HepG2 (cell line): ENCODE measurements around the gene OXLD1. TPM values are rescaled to one million over a fixed set of nuclear protein-coding genes. Genes with fewer than 3 reads are reported as not detected.

Experiments
- BHLHE40 ChIP-seq: IDR thresholded peaks from 2 replicates; pipeline ENCODE4 v1.6.1; 2011; ENCODE audit warnings: low read length, improper control_type of control experiment
- FOXK1 ChIP-seq: sonication (generic); formaldehyde crosslinking; IDR thresholded peaks from 2 replicates; pipeline ENCODE4 v1.4.0; 2020; ENCODE audit warnings: low read depth, missing genetic modification reagents, borderline replicate concordance
- HDAC2 ChIP-seq: sonication (generic); formaldehyde crosslinking; IDR thresholded peaks from 2 replicates; pipeline ENCODE4 v1.4.0; 2020; ENCODE audit warnings: missing genetic modification reagents
- KDM5B ChIP-seq: sonication (generic); formaldehyde crosslinking; IDR thresholded peaks from 2 replicates; pipeline ENCODE4 v1.4.0; 2020; ENCODE audit warnings: missing genetic modification reagents, mild to moderate bottlenecking, borderline replicate concordance
- MED13 ChIP-seq: sonication (generic); formaldehyde crosslinking; IDR thresholded peaks from 2 replicates; pipeline ENCODE4 v1.5.0; 2020; ENCODE audit warnings: missing genetic modification reagents
- RFXAP ChIP-seq: sonication (generic); formaldehyde crosslinking; IDR thresholded peaks from 2 replicates; pipeline ENCODE4 v1.4.0; 2020; ENCODE audit warnings: missing genetic modification reagents, borderline replicate concordance
- SOX13 ChIP-seq, 3 experiments: fragments of 450-650 bp in 1 of 3; sonication (generic) in 1 of 3; formaldehyde crosslinking in 1 of 3; IDR thresholded peaks in 2 of 3; conservative IDR thresholded peaks in 1 of 3; 2 replicates each; pipeline versions ENCODE4 v1.5.0 to v1.6.1; 2016 to 2020; ENCODE audit warnings: antibody characterized with exemption in 1 of 3, mild to moderate bottlenecking in 1 of 3, missing compliant biosample characterization in 1 of 3, missing genetic modification reagents in 1 of 3, moderate library complexity in 1 of 3
- STAT5B ChIP-seq: sonication (generic); formaldehyde crosslinking; IDR thresholded peaks from 2 replicates; pipeline ENCODE4 v1.4.0; 2020; ENCODE audit warnings: missing genetic modification reagents
- YEATS4 ChIP-seq: sonication (generic); formaldehyde crosslinking; IDR thresholded peaks from 2 replicates; pipeline ENCODE4 v1.4.0; 2020; ENCODE audit warnings: missing genetic modification reagents, borderline replicate concordance
- ZIK1 ChIP-seq: sonication (generic); formaldehyde crosslinking; IDR thresholded peaks from 2 replicates; pipeline ENCODE4 v1.5.0; 2020; ENCODE audit warnings: mild to moderate bottlenecking, low read depth, missing genetic modification reagents, borderline replicate concordance
- ZNF121 ChIP-seq: sonication (generic); formaldehyde crosslinking; IDR thresholded peaks from 2 replicates; pipeline ENCODE4 v1.5.0; 2020; ENCODE audit warnings: mild to moderate bottlenecking, missing genetic modification reagents
- ZNF788 ChIP-seq: sonication (generic); formaldehyde crosslinking; IDR thresholded peaks from 2 replicates; pipeline ENCODE4 v1.5.0; 2020; ENCODE audit warnings: mild to moderate bottlenecking, missing genetic modification reagents, borderline replicate concordance
- ZSCAN30 ChIP-seq: sonication (generic); formaldehyde crosslinking; IDR thresholded peaks from 2 replicates; pipeline ENCODE4 v1.5.0; 2020; ENCODE audit warnings: mild to moderate bottlenecking, missing genetic modification reagents
- polyA plus RNA-seq, 8 experiments: library from polyadenylated mRNA; depleted of rRNA in 3 of 8; stranded (reverse) in 7 of 8; unstranded in 1 of 8; fragments of >200 nt; fragmentation: Illumina TruSeq in 4 of 8; extraction: Trizol in 4 of 8; gene quantifications; 2 replicates each; pipeline versions ENCODE4 v1.2.1 to v1.2.3, GENCODE V29; 2011 to 2016; ENCODE audit warnings: low read depth in 4 of 8, missing spikeins in 1 of 8, mixed read lengths in 1 of 8; ENCODE audit not compliant: insufficient read depth in 1 of 8
- total RNA-seq, 5 experiments: library from RNA; depleted of rRNA; stranded (reverse); fragments of >200 nt; fragmentation: Illumina TruSeq; extraction: Trizol; gene quantifications; 2 replicates each; pipeline ENCODE4 v1.2.3, GENCODE V29; 2016; ENCODE audit warnings: low read depth in 1 of 5
- TF ChIP-seq, protein P1 (sequence below): IDR thresholded peaks from 2 replicates; pipeline ENCODE4 v1.6.1; 2016
- TF ChIP-seq, protein P2 (sequence below): sonication (generic); formaldehyde crosslinking; IDR thresholded peaks from 2 replicates; pipeline ENCODE4 v1.5.1; 2020; ENCODE audit warnings: missing genetic modification reagents, mild to moderate bottlenecking, borderline replicate concordance

The OXLD1 gene
- total and polyA plus RNA-seq, 2 of the 13 experiments (the other 11 are each of a cell fraction or from before 2014, with no cell fraction given) = 27.1 to 37.5 TPM

DNA sequence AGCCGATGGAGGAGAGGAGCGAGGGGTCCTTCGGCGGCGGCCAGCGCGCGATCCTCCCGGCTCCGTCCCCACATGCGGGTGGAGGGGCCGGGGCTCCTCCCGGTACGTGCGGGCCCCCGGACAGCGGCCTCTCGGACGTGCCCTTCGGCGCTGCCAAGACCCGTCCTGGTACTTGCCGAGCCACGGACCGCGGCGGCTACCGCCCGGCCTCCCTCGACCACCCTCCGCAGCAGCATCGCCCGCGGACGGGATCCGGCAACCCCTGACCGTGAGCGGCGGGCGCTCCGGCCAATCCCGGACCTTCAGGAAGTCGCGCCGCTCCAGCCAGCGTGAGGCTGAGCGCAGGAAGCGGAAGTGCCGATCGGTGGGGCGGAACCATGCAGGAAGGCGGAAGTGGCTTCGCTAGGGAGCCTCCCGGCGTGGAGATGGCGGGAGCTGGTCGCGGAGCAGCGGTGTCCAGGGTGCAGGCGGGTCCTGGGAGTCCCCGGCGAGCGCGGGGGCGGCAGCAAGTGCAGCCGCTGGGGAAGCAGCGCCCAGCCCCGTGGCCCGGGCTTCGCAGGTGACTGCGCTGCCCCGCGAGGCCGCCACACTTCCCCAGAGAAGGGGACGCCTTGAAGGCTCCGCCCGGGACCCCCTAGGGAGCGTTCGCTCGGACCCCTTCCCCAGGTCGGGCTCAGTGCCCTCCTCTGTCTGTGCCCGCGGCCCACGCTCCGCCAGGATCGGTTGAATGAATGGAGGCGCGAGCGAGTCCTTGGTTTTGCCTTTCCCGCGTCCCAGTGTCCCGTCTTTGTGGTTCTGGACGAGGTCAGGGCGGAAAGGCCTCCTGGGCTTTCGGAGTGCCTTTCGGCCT, at the start of gene OXLD1, which contains the start of gene CCDC137 (continued):
- TF ChIP-seq RFXAP (CRISPR knock-in tag) (no peak; the same call in 1 of the 2 replicates), SOX13 (IDR thresholded peaks at IDR 0.05) (no peak), SOX13 (CRISPR knock-in tag; conservative IDR thresholded peaks at IDR 0.05 in 1 of 2, IDR thresholded peaks at IDR 0.05 in 1 of 2) (peak in 1 of 2 experiments; percentile 40; a peak in 1 of 4 replicates), STAT5B (peak; percentile 81), ZNF121 (CRISPR knock-in tag) (no peak), HDAC2 (CRISPR knock-in tag) (peak; percentile 79; the same call in 1 of the 2 replicates), ZSCAN30 (CRISPR knock-in tag) (no peak), BHLHE40 (no peak; the same call in 1 of the 2 replicates), ZNF788 (CRISPR knock-in tag) (peak; percentile 88; the same call in 1 of the 2 replicates), YEATS4 (CRISPR knock-in tag) (peak; percentile 84), MED13 (CRISPR knock-in tag) (peak; percentile 22; the same call in 1 of the 2 replicates), KDM5B (peak; percentile 89), ZIK1 (peak; percentile 83), FOXK1 (peak; percentile 86; the same call in 1 of the 2 replicates)
- TF ChIP-seq, protein P1, sequence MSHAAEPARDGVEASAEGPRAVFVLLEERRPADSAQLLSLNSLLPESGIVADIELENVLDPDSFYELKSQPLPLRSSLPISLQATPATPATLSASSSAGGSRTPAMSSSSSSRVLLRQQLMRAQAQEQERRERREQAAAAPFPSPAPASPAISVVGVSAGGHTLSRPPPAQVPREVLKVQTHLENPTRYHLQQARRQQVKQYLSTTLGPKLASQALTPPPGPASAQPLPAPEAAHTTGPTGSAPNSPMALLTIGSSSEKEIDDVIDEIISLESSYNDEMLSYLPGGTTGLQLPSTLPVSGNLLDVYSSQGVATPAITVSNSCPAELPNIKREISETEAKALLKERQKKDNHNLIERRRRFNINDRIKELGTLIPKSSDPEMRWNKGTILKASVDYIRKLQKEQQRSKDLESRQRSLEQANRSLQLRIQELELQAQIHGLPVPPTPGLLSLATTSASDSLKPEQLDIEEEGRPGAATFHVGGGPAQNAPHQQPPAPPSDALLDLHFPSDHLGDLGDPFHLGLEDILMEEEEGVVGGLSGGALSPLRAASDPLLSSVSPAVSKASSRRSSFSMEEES (CRISPR knock-in tag) = 0 out of 2 replicates have a peak, but pooled peaks have one; percentile 44
- TF ChIP-seq, protein P2, sequence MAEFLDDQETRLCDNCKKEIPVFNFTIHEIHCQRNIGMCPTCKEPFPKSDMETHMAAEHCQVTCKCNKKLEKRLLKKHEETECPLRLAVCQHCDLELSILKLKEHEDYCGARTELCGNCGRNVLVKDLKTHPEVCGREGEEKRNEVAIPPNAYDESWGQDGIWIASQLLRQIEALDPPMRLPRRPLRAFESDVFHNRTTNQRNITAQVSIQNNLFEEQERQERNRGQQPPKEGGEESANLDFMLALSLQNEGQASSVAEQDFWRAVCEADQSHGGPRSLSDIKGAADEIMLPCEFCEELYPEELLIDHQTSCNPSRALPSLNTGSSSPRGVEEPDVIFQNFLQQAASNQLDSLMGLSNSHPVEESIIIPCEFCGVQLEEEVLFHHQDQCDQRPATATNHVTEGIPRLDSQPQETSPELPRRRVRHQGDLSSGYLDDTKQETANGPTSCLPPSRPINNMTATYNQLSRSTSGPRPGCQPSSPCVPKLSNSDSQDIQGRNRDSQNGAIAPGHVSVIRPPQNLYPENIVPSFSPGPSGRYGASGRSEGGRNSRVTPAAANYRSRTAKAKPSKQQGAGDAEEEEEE (CRISPR knock-in tag) = no peak
- TF ChIP-seq, all 625 proteins: peak for 332
